HepG2 (cell line): Measurements from ENCODE around the gene RP2. TPM values are rescaled to one million over a fixed set of nuclear protein-coding genes. Genes with fewer than 3 reads are reported as not detected.

Source experiments
- ETV5 ChIP-seq: IDR thresholded peaks from 2 replicates; pipeline ENCODE4 v1.6.1; 2018; ENCODE audit warnings: missing biosample characterization, missing genetic modification reagents, inconsistent platforms, borderline replicate concordance
- KDM2A ChIP-seq: sonication (generic); formaldehyde crosslinking; IDR thresholded peaks from 2 replicates; pipeline ENCODE4 v1.4.0; 2020; ENCODE audit warnings: low read depth, missing genetic modification reagents, borderline replicate concordance
- MYC ChIP-seq: sonication (generic); formaldehyde crosslinking; IDR thresholded peaks from 2 replicates; pipeline ENCODE4 v1.9.0; 2021; ENCODE audit warnings: missing genetic modification reagents, borderline replicate concordance
- NPAS2 ChIP-seq: sonication (generic); formaldehyde crosslinking; IDR thresholded peaks from 2 replicates; pipeline ENCODE4 v1.8.0; 2022; ENCODE audit warnings: mild to moderate bottlenecking, missing genetic modification reagents, borderline replicate concordance
- PLRG1 ChIP-seq: fragments of 450-650 bp; conservative IDR thresholded peaks from 2 replicates; pipeline ENCODE4 v1.6.1; 2016
- SAFB2 ChIP-seq: sonication (generic); formaldehyde crosslinking; IDR thresholded peaks from 2 replicates; pipeline ENCODE4 v1.5.1; 2020; ENCODE audit warnings: missing genetic modification reagents, low read depth, mild to moderate bottlenecking, borderline replicate concordance
- SRSF4 ChIP-seq: fragments of 200-400 bp; formaldehyde crosslinking; IDR thresholded peaks from one replicate; pipeline ENCODE4 v1.6.1; 2018; ENCODE audit warnings: mild to moderate bottlenecking, low read depth, low read length, moderate library complexity; ENCODE audit not compliant: poor library complexity, severe bottlenecking
- YY1 ChIP-seq: IDR thresholded peaks from 2 replicates; pipeline ENCODE4 v1.6.1; 2011; ENCODE audit warnings: low read length, low read depth, moderate library complexity, mild to moderate bottlenecking; ENCODE audit not compliant: insufficient read depth, insufficient replicate concordance
- ZBTB7A ChIP-seq: sonication (generic); formaldehyde crosslinking; IDR thresholded peaks from 2 replicates; pipeline ENCODE4 v1.8.0; 2022; ENCODE audit warnings: mild to moderate bottlenecking, missing genetic modification reagents
- ZMAT3 ChIP-seq: sonication (generic); formaldehyde crosslinking; conservative IDR thresholded peaks from 2 replicates; pipeline ENCODE4 v1.7.0; 2021; ENCODE audit warnings: missing genetic modification reagents
- ZNF484 ChIP-seq: sonication (generic); formaldehyde crosslinking; IDR thresholded peaks from 2 replicates; pipeline ENCODE4 v1.5.1; 2020; ENCODE audit warnings: mild to moderate bottlenecking, low read depth, missing genetic modification reagents, borderline replicate concordance
- ZNF674 ChIP-seq: sonication (generic); formaldehyde crosslinking; IDR thresholded peaks from 2 replicates; pipeline ENCODE4 v1.5.0; 2020; ENCODE audit warnings: low read depth, mild to moderate bottlenecking, missing genetic modification reagents
- ZNF678 ChIP-seq: sonication (generic); formaldehyde crosslinking; IDR thresholded peaks from 2 replicates; pipeline ENCODE4 v1.4.0; 2020; ENCODE audit warnings: mild to moderate bottlenecking, missing genetic modification reagents
- ZNF841 ChIP-seq: sonication (generic); formaldehyde crosslinking; IDR thresholded peaks from 2 replicates; pipeline ENCODE4 v1.8.1; 2023; ENCODE audit warnings: missing genetic modification reagents, borderline replicate concordance
- polyA plus RNA-seq, 8 experiments: library from polyadenylated mRNA; depleted of rRNA in 3 of 8; stranded (reverse) in 7 of 8; unstranded in 1 of 8; fragments of >200 nt; fragmentation: Illumina TruSeq in 4 of 8; extraction: Trizol in 4 of 8; gene quantifications; 2 replicates each; pipeline versions ENCODE4 v1.2.1 to v1.2.3, GENCODE V29; 2011 to 2016; ENCODE audit warnings: low read depth in 4 of 8, missing spikeins in 1 of 8, mixed read lengths in 1 of 8; ENCODE audit not compliant: insufficient read depth in 1 of 8
- total RNA-seq, 5 experiments: library from RNA; depleted of rRNA; stranded (reverse); fragments of >200 nt; fragmentation: Illumina TruSeq; extraction: Trizol; gene quantifications; 2 replicates each; pipeline ENCODE4 v1.2.3, GENCODE V29; 2016; ENCODE audit warnings: low read depth in 1 of 5
- TF ChIP-seq, protein P1 (sequence below): sonication (generic); formaldehyde crosslinking; IDR thresholded peaks from 2 replicates; pipeline ENCODE4 v1.5.1; 2020; ENCODE audit warnings: mild to moderate bottlenecking, moderate library complexity, missing genetic modification reagents
- TF ChIP-seq, protein P2 (sequence below): sonication (generic); formaldehyde crosslinking; IDR thresholded peaks from 2 replicates; pipeline ENCODE4 v1.5.0; 2020; ENCODE audit warnings: mild to moderate bottlenecking, missing genetic modification reagents
- TF ChIP-seq, protein P3 (sequence below): IDR thresholded peaks from 2 replicates; pipeline ENCODE4 v1.6.1; 2016; ENCODE audit warnings: control low read depth
- TF ChIP-seq, protein P4 (sequence below): sonication (generic); formaldehyde crosslinking; conservative IDR thresholded peaks from 2 replicates; pipeline ENCODE4 v1.8.0; 2022; ENCODE audit warnings: missing genetic modification reagents
- TF ChIP-seq, protein P5 (sequence below): sonication (generic); formaldehyde crosslinking; IDR thresholded peaks from 2 replicates; pipeline ENCODE4 v1.4.0; 2020; ENCODE audit warnings: missing genetic modification reagents

The RP2 gene
- total and polyA plus RNA-seq, 2 of the 13 experiments (the other 11 are each of a cell fraction or from before 2014, with no cell fraction given), result 5.0 to 9.9 TPM

DNA sequence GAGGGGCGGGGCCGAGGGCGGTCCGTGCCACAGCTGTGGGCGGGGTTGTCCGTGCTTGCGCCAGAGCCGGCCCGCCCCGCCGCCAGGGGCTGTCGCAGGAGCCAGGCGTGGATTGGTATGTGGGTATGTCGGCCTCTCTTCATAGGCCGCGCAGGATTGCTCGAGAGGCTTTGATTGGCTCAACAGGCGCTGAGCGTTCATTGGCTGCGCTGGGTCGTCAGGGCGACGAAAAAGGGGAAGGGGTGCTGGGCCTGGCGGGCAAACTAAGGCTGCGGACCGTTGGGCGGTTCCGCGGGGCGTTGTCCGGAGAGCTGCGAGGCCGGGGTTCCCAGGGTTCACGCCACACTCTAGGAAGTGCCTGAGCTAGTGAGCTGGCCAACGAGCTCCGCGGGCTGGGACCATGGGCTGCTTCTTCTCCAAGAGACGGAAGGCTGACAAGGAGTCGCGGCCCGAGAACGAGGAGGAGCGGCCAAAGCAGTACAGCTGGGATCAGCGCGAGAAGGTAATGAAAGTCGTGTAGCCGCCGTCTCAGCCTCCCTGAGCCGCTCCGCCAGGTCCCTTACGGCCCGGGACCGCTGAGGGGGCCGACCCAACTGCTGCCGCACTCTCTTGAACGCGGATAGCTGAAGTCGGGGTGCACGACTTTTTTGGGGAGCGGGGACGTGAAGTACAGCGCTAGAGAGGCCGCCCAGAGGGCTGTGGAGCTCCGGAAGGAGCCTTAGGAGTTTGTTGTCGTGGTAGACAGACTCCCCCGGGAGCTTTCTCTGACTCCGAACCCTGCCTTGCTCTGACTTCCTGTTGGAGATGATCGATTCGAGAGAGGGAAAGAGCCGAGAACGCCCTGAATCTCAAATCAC is at the start of gene RP2 (continued):
- TF ChIP-seq, protein P1, sequence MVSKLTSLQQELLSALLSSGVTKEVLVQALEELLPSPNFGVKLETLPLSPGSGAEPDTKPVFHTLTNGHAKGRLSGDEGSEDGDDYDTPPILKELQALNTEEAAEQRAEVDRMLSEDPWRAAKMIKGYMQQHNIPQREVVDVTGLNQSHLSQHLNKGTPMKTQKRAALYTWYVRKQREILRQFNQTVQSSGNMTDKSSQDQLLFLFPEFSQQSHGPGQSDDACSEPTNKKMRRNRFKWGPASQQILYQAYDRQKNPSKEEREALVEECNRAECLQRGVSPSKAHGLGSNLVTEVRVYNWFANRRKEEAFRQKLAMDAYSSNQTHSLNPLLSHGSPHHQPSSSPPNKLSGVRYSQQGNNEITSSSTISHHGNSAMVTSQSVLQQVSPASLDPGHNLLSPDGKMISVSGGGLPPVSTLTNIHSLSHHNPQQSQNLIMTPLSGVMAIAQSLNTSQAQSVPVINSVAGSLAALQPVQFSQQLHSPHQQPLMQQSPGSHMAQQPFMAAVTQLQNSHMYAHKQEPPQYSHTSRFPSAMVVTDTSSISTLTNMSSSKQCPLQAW (CRISPR knock-in tag), result no peak
- TF ChIP-seq, protein P2, sequence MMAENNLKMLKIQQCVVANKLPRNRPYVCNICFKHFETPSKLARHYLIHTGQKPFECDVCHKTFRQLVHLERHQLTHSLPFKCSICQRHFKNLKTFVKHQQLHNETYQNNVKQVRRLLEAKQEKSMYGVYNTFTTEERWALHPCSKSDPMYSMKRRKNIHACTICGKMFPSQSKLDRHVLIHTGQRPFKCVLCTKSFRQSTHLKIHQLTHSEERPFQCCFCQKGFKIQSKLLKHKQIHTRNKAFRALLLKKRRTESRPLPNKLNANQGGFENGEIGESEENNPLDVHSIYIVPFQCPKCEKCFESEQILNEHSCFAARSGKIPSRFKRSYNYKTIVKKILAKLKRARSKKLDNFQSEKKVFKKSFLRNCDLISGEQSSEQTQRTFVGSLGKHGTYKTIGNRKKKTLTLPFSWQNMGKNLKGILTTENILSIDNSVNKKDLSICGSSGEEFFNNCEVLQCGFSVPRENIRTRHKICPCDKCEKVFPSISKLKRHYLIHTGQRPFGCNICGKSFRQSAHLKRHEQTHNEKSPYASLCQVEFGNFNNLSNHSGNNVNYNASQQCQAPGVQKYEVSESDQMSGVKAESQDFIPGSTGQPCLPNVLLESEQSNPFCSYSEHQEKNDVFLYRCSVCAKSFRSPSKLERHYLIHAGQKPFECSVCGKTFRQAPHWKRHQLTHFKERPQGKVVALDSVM, result peak; percentile 44; the same call in 1 of the 2 replicates
- no peak for TF ChIP-seq PLRG1
- TF ChIP-seq, protein P3, sequence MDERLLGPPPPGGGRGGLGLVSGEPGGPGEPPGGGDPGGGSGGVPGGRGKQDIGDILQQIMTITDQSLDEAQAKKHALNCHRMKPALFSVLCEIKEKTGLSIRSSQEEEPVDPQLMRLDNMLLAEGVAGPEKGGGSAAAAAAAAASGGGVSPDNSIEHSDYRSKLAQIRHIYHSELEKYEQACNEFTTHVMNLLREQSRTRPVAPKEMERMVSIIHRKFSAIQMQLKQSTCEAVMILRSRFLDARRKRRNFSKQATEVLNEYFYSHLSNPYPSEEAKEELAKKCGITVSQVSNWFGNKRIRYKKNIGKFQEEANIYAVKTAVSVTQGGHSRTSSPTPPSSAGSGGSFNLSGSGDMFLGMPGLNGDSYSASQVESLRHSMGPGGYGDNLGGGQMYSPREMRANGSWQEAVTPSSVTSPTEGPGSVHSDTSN (CRISPR knock-in tag), result no peak
- no peak for TF ChIP-seq ETV5 (CRISPR knock-in tag)
- no peak for TF ChIP-seq ZBTB7A (CRISPR knock-in tag)
- no peak for TF ChIP-seq YY1
- TF ChIP-seq ZNF674 (CRISPR knock-in tag), result no peak
- no peak for TF ChIP-seq NPAS2 (CRISPR knock-in tag)
- no peak for TF ChIP-seq ZMAT3 (CRISPR knock-in tag)
- TF ChIP-seq MYC, result peak; percentile 51; the same call in 1 of the 2 replicates
- TF ChIP-seq SAFB2, result no peak
- TF ChIP-seq ZNF484 (CRISPR knock-in tag), result no peak
- no peak for TF ChIP-seq ZNF678 (CRISPR knock-in tag)
- TF ChIP-seq, protein P4, sequence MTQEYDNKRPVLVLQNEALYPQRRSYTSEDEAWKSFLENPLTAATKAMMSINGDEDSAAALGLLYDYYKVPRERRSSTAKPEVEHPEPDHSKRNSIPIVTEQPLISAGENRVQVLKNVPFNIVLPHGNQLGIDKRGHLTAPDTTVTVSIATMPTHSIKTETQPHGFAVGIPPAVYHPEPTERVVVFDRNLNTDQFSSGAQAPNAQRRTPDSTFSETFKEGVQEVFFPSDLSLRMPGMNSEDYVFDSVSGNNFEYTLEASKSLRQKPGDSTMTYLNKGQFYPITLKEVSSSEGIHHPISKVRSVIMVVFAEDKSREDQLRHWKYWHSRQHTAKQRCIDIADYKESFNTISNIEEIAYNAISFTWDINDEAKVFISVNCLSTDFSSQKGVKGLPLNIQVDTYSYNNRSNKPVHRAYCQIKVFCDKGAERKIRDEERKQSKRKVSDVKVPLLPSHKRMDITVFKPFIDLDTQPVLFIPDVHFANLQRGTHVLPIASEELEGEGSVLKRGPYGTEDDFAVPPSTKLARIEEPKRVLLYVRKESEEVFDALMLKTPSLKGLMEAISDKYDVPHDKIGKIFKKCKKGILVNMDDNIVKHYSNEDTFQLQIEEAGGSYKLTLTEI, result no peak
- TF ChIP-seq SRSF4, result no peak
- TF ChIP-seq, protein P5, sequence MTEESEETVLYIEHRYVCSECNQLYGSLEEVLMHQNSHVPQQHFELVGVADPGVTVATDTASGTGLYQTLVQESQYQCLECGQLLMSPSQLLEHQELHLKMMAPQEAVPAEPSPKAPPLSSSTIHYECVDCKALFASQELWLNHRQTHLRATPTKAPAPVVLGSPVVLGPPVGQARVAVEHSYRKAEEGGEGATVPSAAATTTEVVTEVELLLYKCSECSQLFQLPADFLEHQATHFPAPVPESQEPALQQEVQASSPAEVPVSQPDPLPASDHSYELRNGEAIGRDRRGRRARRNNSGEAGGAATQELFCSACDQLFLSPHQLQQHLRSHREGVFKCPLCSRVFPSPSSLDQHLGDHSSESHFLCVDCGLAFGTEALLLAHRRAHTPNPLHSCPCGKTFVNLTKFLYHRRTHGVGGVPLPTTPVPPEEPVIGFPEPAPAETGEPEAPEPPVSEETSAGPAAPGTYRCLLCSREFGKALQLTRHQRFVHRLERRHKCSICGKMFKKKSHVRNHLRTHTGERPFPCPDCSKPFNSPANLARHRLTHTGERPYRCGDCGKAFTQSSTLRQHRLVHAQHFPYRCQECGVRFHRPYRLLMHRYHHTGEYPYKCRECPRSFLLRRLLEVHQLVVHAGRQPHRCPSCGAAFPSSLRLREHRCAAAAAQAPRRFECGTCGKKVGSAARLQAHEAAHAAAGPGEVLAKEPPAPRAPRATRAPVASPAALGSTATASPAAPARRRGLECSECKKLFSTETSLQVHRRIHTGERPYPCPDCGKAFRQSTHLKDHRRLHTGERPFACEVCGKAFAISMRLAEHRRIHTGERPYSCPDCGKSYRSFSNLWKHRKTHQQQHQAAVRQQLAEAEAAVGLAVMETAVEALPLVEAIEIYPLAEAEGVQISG, result peak; percentile 71
- no peak for TF ChIP-seq ZNF841 (CRISPR knock-in tag)
- peak; percentile 38; the same call in 1 of the 2 replicates for TF ChIP-seq KDM2A (CRISPR knock-in tag)
